Measurements from ENCODE around the gene KLLN. TPM values are rescaled to one million over a fixed set of nuclear protein-coding genes. Genes with fewer than 3 reads are reported as not detected.
A peak's percentile ranks its signal among the peaks of the same experiment; 100 is the strongest.
"Not testable (repeated sequence)": the region's sequence is repeated elsewhere in the genome, so short reads cannot be mapped to it uniquely, and the experiment has no call there.

The KLLN gene
- polyA plus RNA-seq, 1 donor: 0.46 TPM

- no peak for DNase-seq
Observed at GRCh38 chr10:87841186-87841585, 22.1 kb downstream of the KLLN start.

- peak; percentile 4 for DNase-seq
Observed at GRCh38 chr10:87838650-87839049, 24.7 kb downstream of the KLLN start.

DNA sequence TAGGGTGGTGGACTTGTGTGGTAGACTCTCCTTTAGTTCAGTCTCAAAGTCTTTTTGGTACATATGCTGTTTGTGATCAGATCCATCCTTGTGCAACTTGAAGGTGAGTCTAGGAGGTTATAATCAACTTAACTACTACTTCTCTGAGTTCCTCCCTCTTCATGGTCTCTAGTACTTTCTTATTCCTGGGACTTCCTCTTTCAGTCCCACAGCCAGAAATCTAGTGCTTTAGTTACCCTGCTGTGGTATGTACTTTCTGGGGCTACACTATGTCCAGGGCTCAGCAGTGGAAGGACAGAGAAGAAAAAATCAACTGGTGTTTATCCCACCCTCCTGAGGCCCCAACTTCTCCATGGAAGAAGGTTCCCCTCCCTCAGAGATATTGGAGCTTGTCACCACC, 25.9 kb downstream of the KLLN start:
- DNase-seq: no peak

- DNase-seq: no peak
Observed at GRCh38 chr10:87836098-87836497, 27.2 kb downstream of the KLLN start.

- DNase-seq: no peak
Observed at GRCh38 chr10:87829986-87830729, 33.2 kb downstream of the KLLN start.

GRCh38 chr10:87829051-87829450, 34.3 kb downstream of the KLLN start:
- not testable (repeated sequence) for DNase-seq

GRCh38 chr10:87827681-87828080, 35.7 kb downstream of the KLLN start:
- no peak for DNase-seq

DNA sequence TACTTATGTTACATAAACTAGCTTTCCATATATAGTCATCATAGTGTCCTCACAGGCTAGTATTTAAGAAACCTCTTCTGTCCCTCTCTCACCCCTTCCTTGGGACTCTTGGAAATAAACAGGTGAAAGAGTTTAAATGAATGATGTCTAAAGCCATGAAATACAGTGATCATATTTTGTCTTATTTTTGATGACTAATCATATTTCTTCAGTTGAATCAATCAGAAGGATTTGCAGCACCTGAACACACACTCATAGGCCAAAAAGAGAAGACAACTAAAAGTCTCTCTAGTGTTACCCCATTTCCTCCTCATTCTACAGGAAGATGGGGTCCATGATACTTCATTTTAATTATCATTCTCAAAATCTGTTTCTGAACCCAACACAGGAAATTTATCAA, 36.7 kb downstream of the KLLN start:
- no peak for DNase-seq

GRCh38 chr10:87819289-87819585, 44.1 kb downstream of the KLLN start:
- no peak for DNase-seq

DNA sequence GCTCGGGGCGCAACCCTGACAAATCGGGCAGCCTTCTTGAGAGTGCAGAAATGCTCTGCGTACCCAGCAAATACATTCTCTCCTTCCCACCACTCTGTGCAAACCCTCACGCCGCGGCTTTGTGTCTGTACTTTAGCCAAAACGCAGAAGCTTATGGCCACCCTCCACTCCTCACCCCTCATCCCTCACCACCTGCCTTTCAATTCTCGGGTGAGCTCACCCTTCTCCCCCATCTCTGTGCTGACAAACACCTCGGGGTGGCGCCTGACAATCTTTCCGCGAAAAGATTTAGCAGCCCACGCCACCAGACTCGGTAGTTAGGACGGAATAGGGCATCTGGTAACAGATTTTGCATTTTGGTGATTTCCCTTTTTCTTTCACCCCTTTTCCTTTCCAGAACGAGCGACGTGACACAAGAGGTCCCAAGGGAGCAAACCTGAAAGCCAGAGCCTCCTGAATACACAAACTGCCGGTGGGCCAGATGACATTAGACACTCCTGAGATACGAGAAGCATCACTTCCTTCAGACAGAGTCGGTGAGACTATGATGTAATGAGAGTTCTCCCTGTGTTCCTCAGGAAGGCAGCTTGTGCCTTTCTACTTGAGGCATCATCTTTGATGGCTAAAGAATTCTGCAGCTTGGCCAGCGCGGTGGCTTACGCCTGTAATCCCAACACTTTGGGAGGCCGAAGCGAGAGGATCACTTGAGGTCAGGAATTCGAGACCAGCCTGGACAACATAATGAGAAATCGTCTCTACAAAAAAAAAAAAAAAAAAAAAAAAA, 44.6 kb downstream of the KLLN start:
- peak; percentile 15 for DNase-seq

DNA sequence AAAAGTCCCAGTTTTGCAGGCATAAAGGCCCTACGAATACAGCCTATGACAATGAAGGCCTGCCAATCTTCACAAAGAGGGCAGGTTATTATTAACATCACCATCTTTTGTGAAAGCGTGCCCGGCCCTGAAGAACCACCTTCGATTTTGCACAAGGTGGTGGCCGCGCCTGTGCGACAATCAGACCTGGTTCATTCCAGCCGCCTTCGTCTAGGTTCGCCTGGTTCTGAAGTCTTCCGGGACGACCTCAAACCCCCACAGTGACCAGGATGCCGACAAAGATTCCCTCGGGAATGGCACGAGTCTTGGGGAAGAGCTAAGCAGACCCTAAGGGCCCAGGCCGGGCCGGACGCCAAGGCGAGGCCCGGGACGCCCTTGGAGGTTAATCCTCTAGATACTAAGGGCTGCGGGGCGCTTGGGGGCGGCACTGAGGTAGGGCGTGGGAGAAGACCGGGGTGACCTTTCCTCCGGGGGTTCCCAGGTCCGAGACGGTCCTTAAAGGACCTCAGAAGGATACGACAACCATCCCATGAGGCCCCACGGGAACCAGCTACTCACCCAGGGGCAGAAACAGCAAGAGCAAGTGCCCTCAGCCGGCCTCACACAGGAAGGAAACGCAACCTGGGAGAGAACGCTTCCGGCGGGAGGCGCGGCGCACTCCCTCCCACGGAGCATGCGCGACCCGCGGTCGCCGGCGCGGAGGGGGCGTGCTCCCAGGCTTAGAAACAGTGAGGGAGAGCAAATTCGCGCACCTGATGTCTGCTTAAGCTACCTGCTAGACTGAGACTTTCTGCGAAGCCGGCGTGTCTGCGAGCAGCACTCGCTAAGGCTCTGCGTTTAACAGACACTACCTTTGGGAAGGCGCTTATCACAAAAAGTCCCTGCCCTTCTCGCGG, 45.5 kb downstream of the KLLN start, which contains the start of gene ATAD1:
Gene ATAD1, minus strand, starts transcription at position 618 of the 896 bp plus-strand sequence. CDS start 3,627 bp downstream, outside the sequence.
- peak; percentile 89 for DNase-seq

- DNase-seq: no peak
Observed at GRCh38 chr10:87816898-87817608, 46.3 kb downstream of the KLLN start.

DNA sequence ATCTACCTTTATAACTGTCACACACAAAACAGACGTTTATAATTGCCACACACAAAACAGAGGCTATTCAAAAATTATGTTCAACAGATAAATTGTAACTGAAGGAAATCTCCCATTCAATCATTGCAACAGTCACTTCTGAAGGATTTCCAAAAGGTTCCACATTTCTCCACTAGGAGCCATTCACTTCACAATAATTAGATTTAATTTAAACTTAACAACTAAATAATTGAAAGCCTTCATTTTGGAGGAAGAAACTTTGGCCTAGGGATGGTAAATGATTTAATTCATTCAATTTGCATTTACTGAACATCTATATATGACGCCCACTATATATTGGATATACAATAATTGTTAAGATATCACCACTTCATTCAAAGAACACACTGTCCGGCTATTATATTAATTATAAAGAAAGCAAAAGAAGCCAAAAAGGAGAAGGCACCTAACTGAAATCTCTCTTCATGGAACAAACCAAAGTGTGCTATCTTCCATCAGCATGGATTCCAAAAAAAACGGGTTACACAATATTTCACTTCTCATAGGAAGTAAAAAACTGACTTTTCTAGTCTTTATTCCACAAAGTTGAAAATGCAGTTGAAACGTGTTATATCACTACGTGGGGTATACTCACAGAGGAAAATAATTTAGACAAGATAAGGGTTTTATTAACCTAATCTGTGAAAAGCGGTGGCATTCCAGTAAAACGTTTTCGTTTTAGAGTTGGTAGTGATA, 47.0 kb downstream of the KLLN start:
- DNase-seq: no peak

Other genes starting within 250 kb of the KLLN start
- gene PAPSS2, start 203.7 kb downstream of the KLLN start, polyA plus RNA-seq (ENCODE audit: insufficient read length): 8.7 TPM
- gene ATAD1, start 45.3 kb downstream of the KLLN start, polyA plus RNA-seq (ENCODE audit: insufficient read length): 26.3 TPM
- gene PTEN, start 92 bp upstream of the KLLN start, polyA plus RNA-seq (ENCODE audit: insufficient read length): 37.0 TPM

All from hindlimb muscle (tissue), 1 donor.